ENCODE data around the gene NSD1.
"Not testable (repeated sequence)": the region's sequence is repeated elsewhere in the genome, so short reads cannot be mapped to it uniquely, and the experiment has no call there.

The NSD1 gene

DNA sequence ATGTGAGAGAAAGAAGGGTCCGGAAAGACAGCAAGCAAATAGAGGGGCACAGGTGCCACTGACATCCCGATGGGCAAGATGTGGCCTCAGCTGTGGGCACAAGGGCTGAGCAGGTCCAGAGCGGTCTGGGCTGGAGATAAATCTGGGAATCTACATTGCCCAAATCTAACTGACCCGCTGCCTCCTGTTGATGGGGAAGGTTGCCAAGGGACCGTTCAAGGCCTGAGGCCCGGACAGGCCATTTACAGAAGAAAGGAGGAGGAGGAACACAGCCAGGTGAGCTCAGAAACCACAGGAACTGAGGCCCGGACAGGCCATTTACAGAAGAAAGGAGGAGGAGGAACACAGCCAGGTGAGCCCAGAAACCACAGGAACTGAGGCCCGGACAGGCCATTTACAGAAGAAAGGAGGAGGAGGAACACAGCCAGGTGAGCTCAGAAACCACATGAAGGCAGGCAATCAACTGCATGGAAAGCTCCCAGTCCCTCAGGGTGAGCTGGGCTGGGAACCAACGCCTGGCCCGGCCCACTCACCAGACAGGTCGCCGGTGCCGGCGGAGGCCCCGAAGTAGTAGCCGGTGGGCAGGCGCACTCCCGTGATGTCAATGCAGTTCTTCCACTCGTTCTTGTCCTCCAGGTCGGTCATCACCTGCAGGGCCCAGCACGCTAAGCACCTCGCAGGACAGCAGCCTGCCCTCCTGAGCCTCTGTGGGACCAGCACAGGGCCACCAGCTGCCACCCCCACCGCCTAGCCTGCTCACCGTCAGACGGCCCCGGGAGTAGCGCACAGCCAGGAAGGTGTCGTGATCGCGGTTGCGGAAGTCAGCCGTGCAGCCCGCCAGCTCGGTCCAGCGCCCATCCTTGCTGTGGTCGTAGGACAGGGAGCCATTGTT, 203.3 kb downstream of the NSD1 start:
- ChIA-PET POLR2A (interaction anchor here (0.6 to 0.8 kb wide), 2 partner anchors 12 to 14 kb away, joined by 3 to 4 read pairs; no protein-coding TSS in a partner anchor), CTCF (interaction anchor here (1.0 to 1.7 kb wide), 7 partner anchors 8 to 225 kb away, joined by 3 to 5 read pairs (median 4); no protein-coding TSS in a partner anchor)
- H3K4me3 ChIP-seq (ENCODE audit: low read depth, low read length) = no peak overlapping the region
- no peak for DNase-seq (ENCODE audit: low read depth, low spot score)
- TF ChIP-seq, protein P1, sequence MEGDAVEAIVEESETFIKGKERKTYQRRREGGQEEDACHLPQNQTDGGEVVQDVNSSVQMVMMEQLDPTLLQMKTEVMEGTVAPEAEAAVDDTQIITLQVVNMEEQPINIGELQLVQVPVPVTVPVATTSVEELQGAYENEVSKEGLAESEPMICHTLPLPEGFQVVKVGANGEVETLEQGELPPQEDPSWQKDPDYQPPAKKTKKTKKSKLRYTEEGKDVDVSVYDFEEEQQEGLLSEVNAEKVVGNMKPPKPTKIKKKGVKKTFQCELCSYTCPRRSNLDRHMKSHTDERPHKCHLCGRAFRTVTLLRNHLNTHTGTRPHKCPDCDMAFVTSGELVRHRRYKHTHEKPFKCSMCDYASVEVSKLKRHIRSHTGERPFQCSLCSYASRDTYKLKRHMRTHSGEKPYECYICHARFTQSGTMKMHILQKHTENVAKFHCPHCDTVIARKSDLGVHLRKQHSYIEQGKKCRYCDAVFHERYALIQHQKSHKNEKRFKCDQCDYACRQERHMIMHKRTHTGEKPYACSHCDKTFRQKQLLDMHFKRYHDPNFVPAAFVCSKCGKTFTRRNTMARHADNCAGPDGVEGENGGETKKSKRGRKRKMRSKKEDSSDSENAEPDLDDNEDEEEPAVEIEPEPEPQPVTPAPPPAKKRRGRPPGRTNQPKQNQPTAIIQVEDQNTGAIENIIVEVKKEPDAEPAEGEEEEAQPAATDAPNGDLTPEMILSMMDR (IDR thresholded peaks at IDR 0.05; ENCODE audit: insufficient read depth, low read length, missing control alignments) = no peak

DNA sequence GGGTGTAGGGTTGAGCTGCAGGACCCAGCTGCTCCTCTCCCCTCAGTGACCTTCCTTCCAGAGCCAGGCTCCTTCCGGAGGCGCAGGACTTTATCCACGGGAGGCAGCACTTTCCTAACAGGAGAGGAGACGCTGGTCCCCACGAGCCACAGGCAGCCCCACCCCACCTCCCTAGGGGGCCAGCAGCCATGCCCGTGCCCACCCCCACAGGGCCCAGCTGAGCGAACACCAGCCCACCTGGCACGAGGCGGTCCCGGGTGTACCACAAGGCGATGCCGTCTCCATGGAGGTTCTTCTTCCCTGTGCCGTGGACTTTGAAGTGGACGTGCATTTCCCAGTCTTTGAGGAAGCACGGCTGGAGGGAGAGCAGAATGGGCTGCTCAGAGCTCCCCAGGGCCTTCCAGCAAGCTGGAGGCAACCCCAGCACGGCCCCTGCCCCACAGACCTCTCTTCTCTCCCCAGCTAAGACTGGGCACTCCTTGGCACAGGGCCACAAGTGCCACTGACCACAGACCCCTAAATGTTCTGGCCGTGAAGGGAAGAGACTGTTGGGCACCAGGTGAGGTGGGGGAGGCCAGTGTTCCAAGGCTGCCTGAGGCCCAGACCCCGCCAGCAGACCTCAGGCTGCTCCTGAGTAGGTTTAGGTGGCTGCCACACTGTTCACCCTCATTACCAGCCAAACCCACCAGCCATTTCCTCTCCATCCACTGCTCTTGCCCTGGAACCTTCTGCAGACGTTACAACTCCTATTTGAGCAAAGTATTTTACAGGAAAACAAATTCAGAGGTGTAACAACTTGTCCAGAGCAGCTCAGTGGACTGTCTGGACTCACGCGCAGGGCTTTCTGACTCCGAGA, 204.9 kb downstream of the NSD1 start:
- TF ChIP-seq, protein P1 (IDR thresholded peaks at IDR 0.05; ENCODE audit: insufficient read depth, low read length, missing control alignments) = no peak
- no peak overlapping the region for H3K4me3 ChIP-seq (ENCODE audit: low read depth, low read length)
- no peak for DNase-seq (ENCODE audit: low read depth, low spot score)
- CTCF ChIA-PET = interaction anchor here (0.9 to 1.7 kb wide), 4 partner anchors 11 to 28 kb away, joined by 3 to 5 read pairs (median 4); no protein-coding TSS in a partner anchor
- POLR2A ChIA-PET = no interaction called here

DNA sequence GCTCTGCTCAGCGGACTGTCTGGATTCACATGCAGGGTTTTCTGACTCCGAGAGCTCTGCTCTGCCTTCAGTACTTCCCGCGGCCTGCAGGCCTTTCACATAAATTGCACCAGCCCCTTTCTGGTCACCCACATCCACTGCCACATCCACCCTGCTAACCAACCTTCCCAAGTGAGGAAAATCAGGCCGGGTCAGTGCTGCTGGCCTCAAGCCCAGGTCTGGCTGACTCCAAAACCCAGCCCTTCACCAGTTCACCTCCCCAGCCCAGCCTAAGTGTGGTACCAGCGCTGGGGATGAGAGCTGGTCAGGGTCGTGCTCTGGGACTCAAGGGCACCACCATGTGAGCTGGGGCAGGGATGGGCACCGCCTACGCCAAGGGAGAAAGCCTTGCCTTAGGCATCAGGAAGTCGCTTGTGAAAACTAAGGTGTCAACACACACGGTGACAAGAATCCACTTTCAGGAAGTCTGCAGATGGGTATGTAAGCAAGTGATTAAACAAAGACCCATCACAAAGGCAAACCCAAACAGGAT, 205.6 kb downstream of the NSD1 start:
- no peak for DNase-seq (ENCODE audit: low read depth, low spot score)
- TF ChIP-seq, protein P1 (IDR thresholded peaks at IDR 0.05; ENCODE audit: insufficient read depth, low read length, missing control alignments) = no peak
- no peak overlapping the region for H3K4me3 ChIP-seq (ENCODE audit: low read depth, low read length)
- ChIA-PET CTCF (interaction anchor here (0.9 to 1.7 kb wide), 3 partner anchors 21 to 29 kb away, joined by 3 to 5 read pairs (median 4); no protein-coding TSS in a partner anchor), POLR2A (no interaction called here)

DNA sequence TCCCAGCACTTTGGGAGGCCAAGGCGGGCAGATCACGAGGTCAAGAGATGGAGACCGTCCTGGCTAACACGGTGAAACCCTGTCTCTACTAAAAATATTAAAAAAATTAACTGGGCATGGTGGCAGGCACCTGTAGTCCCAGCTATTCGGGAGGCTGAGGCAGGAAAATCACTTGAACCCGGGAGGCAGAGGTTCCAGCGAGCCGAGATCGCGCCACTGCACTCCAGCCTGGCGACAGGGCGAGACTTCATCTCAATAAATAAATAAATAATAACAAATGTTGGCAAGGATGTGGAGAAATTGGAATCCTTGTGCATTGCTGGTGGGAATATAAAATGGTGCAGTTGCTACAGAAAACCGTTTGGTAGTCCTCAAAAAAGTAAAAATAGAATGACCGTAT, 209.4 kb downstream of the NSD1 start:
- CTCF ChIA-PET = interaction anchor here (1.2 to 1.4 kb wide), 3 partner anchors 26 to 61 kb away, joined by 3 to 5 read pairs (median 3); no protein-coding TSS in a partner anchor
- POLR2A ChIA-PET = not testable (repeated sequence)

DNA sequence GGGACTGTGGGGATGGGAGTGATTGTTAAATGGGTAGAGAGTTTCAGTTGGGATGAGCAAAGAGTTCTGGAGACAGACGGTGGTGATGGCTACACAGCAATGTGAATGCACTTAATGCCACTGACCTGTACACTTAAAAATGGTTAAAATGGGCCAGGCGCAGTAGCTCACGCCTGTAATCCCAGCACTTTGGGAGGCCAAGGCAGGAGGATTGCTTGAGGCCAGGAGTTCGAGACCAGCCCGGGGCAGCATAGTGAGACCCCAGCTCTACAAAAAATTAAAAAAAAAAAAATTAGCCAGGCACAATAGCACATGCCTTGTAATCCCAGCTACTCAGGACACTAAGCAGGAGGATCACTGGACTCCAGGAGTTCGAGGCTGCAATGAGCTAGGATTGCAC, 210.2 kb downstream of the NSD1 start:
- DNase-seq (ENCODE audit: low read depth, low spot score) = no peak
- ChIA-PET POLR2A (no interaction called here), CTCF (interaction anchor here (0.7 kb wide), 1 partner anchor 24 kb away, joined by 3 read pairs; no protein-coding TSS in a partner anchor)
- H3K4me3 ChIP-seq (ENCODE audit: low read depth, low read length) = no peak overlapping the region
- TF ChIP-seq, protein P1 (IDR thresholded peaks at IDR 0.05; ENCODE audit: insufficient read depth, low read length, missing control alignments) = no peak

More for the DNA sequence above, 209.4 kb downstream of the NSD1 start:
- not testable (repeated sequence) for DNase-seq (ENCODE audit: low read depth, low spot score); H3K4me3 ChIP-seq (ENCODE audit: low read depth, low read length)

DNA sequence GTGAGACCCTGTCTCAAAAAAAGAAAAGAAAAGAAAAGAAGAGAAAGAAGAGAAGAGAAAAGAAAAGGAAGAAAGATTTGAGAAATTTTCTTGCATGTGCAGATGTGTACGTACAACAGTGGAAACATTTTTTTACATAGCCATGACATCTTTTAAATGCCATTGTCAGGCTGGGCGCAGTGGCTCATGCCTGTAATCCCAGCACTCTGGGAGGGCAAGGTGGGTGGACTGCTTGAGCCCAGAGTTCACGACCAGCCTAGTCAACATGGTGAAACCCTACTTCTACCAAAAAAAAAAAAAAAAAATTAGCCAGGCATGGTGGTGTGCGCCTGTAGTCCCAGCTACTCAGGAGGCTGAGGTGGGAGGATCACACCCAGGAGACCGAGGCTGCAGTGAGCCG, 211.3 kb downstream of the NSD1 start:
- H3K4me3 ChIP-seq (ENCODE audit: low read depth, low read length) = no peak overlapping the region
- ChIA-PET CTCF (interaction anchor here (1.3 to 2.1 kb wide), 3 partner anchors 9 to 231 kb away, joined by 3 to 5 read pairs (median 3); no protein-coding TSS in a partner anchor), POLR2A (no interaction called here)
- DNase-seq (ENCODE audit: low read depth, low spot score) = no peak
- TF ChIP-seq, protein P1 (IDR thresholded peaks at IDR 0.05; ENCODE audit: insufficient read depth, low read length, missing control alignments) = no peak
